Measurements from ENCODE around the gene FAM240B. TPM values are rescaled to one million over a fixed set of nuclear protein-coding genes. Genes with fewer than 3 reads are reported as not detected.

The FAM240B gene
- total and polyA plus RNA-seq, 10 of the 15 experiments (the other 5 are each of a cell fraction or from before 2014, with no cell fraction given), result not detected

DNA sequence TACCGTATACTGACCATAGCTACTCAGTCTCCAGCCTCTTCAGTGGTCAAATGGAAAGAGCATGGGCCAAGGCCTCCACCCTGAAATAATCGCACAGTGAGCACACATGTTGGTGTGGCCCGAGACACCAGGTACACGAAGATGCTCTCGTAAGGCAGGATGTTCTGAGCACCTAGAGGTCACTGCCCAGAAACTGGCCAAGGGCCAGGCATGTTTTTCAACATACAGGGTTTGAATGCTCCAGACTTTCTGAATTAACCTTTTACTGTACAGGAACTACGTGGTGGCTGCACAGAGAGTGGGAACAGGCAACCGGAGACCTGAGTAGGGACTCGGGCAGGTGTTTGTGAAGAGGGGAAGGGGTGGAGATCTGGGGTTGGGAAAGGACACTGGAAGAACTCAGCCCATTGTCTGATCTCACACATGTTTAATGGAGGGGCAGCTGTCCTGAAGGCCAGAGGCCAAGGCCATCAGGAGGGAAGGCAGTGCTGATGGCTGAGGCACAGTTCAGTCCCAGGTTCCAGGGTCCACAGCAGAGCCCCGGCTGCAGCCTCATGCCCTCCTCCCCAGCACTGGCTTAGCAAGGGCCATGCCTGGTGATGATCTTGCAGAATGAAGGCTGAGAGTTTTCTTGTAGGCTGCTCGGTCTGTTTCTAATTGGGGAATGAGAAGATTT is 51.0 kb downstream of the FAM240B start:
- ChIA-PET RAD21 (ENCODE audit: unreplicated experiment) (no interaction called here), POLR2A (no interaction called here), SMC1A (ENCODE audit: uncharacterized antibody, unreplicated experiment) (interaction anchor here (1.4 kb wide), 1 partner anchor 17 kb away, joined by 5 read pairs; no protein-coding TSS in a partner anchor), CTCF (no interaction called here)
- ATAC-seq (no peak), FAIRE-seq (no peak), DNase-seq (ENCODE audit: low read depth, low spot score) (no peak)
- Histone ChIP-seq H3K27ac (ENCODE audit: control insufficient read depth, insufficient read depth) (no peak overlapping the region), H3K36me3 (ENCODE audit: control insufficient read depth in 2 of 2, insufficient read depth in 2 of 2, low read length in 1 of 2) (no peaks in the 10 kb centered on the region), H3K9me3 (replicated peaks; ENCODE audit: control insufficient read depth, insufficient read depth, low read length) (no peaks in the 10 kb centered on the region), H2AFZ (ENCODE audit: control insufficient read depth, low read depth, low read length) (no peak overlapping the region), H3K4me1 (ENCODE audit: control insufficient read depth, insufficient read depth, low read length) (peaks cover 8% of the 10 kb centered on the region), H3K4me2 (ENCODE audit: control insufficient read depth, insufficient read depth) (no peak overlapping the region), H3K79me2 (ENCODE audit: control insufficient read depth, insufficient read depth, low read length) (no peaks in the 10 kb centered on the region), H3K4me3 (no peak overlapping the region), H3K9ac (ENCODE audit: control insufficient read depth, insufficient read depth, low read length) (no peak overlapping the region), H3K27me3 (replicated peaks in 1 of 2; ENCODE audit: control insufficient read depth in 2 of 2, insufficient read depth in 2 of 2, low read length in 1 of 2) (no peaks in the 10 kb centered on the region), H4K20me1 (ENCODE audit: control insufficient read depth, insufficient read depth) (no peaks in the 10 kb centered on the region)
- 55% methylated on average over 10 of the region's 10 CpGs for WGBS (ENCODE audit: insufficient coverage, insufficient replicate concordance, low lambda C conversion rate, missing lambda C conversion rate)
- in situ Hi-C loops (cut with MboI) (loop anchor here (5.0 kb wide), 1 partner anchor 33 kb away; no protein-coding TSS in a partner anchor), intact Hi-C loops (cut with micrococcal nuclease; ENCODE audit: unreplicated experiment) (no loop called here)
- BruUV-seq (replicated peaks), result no TSS peak
- TF ChIP-seq, protein P1, sequence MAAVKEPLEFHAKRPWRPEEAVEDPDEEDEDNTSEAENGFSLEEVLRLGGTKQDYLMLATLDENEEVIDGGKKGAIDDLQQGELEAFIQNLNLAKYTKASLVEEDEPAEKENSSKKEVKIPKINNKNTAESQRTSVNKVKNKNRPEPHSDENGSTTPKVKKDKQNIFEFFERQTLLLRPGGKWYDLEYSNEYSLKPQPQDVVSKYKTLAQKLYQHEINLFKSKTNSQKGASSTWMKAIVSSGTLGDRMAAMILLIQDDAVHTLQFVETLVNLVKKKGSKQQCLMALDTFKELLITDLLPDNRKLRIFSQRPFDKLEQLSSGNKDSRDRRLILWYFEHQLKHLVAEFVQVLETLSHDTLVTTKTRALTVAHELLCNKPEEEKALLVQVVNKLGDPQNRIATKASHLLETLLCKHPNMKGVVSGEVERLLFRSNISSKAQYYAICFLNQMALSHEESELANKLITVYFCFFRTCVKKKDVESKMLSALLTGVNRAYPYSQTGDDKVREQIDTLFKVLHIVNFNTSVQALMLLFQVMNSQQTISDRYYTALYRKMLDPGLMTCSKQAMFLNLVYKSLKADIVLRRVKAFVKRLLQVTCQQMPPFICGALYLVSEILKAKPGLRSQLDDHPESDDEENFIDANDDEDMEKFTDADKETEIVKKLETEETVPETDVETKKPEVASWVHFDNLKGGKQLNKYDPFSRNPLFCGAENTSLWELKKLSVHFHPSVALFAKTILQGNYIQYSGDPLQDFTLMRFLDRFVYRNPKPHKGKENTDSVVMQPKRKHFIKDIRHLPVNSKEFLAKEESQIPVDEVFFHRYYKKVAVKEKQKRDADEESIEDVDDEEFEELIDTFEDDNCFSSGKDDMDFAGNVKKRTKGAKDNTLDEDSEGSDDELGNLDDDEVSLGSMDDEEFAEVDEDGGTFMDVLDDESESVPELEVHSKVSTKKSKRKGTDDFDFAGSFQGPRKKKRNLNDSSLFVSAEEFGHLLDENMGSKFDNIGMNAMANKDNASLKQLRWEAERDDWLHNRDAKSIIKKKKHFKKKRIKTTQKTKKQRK (IDR thresholded peaks at IDR 0.05; ENCODE audit: low read depth, low read length), result no peak
- TF ChIP-seq TAF1 (IDR thresholded peaks at IDR 0.05; ENCODE audit: borderline replicate concordance, low read depth, low read length) (no peak), POU2F2 (IDR thresholded peaks at IDR 0.05; ENCODE audit: borderline replicate concordance, low read depth, low read length) (no peak), RBBP5 (conservative IDR thresholded peaks at IDR 0.05) (no peak), RAD21 (IDR thresholded peaks at IDR 0.05; ENCODE audit: insufficient read depth, low read depth, low read length) (no peak)
- TF ChIP-seq, protein P2, sequence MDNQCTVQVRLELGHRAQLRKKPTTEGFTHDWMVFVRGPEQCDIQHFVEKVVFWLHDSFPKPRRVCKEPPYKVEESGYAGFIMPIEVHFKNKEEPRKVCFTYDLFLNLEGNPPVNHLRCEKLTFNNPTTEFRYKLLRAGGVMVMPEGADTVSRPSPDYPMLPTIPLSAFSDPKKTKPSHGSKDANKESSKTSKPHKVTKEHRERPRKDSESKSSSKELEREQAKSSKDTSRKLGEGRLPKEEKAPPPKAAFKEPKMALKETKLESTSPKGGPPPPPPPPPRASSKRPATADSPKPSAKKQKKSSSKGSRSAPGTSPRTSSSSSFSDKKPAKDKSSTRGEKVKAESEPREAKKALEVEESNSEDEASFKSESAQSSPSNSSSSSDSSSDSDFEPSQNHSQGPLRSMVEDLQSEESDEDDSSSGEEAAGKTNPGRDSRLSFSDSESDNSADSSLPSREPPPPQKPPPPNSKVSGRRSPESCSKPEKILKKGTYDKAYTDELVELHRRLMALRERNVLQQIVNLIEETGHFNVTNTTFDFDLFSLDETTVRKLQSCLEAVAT (IDR thresholded peaks at IDR 0.05), result no peak
